ENCODE results near the gene PDE11A. TPM values are rescaled to one million over a fixed set of nuclear protein-coding genes. Genes with fewer than 3 reads are reported as not detected.

The PDE11A gene
- total and polyA plus RNA-seq, 2 experiments from 2014 or later, result 0.08 to 0.73 TPM

GRCh38 chr2:177880285-177880684, 192.3 kb downstream of the PDE11A start (continued):
- TF ChIP-seq, protein P1, sequence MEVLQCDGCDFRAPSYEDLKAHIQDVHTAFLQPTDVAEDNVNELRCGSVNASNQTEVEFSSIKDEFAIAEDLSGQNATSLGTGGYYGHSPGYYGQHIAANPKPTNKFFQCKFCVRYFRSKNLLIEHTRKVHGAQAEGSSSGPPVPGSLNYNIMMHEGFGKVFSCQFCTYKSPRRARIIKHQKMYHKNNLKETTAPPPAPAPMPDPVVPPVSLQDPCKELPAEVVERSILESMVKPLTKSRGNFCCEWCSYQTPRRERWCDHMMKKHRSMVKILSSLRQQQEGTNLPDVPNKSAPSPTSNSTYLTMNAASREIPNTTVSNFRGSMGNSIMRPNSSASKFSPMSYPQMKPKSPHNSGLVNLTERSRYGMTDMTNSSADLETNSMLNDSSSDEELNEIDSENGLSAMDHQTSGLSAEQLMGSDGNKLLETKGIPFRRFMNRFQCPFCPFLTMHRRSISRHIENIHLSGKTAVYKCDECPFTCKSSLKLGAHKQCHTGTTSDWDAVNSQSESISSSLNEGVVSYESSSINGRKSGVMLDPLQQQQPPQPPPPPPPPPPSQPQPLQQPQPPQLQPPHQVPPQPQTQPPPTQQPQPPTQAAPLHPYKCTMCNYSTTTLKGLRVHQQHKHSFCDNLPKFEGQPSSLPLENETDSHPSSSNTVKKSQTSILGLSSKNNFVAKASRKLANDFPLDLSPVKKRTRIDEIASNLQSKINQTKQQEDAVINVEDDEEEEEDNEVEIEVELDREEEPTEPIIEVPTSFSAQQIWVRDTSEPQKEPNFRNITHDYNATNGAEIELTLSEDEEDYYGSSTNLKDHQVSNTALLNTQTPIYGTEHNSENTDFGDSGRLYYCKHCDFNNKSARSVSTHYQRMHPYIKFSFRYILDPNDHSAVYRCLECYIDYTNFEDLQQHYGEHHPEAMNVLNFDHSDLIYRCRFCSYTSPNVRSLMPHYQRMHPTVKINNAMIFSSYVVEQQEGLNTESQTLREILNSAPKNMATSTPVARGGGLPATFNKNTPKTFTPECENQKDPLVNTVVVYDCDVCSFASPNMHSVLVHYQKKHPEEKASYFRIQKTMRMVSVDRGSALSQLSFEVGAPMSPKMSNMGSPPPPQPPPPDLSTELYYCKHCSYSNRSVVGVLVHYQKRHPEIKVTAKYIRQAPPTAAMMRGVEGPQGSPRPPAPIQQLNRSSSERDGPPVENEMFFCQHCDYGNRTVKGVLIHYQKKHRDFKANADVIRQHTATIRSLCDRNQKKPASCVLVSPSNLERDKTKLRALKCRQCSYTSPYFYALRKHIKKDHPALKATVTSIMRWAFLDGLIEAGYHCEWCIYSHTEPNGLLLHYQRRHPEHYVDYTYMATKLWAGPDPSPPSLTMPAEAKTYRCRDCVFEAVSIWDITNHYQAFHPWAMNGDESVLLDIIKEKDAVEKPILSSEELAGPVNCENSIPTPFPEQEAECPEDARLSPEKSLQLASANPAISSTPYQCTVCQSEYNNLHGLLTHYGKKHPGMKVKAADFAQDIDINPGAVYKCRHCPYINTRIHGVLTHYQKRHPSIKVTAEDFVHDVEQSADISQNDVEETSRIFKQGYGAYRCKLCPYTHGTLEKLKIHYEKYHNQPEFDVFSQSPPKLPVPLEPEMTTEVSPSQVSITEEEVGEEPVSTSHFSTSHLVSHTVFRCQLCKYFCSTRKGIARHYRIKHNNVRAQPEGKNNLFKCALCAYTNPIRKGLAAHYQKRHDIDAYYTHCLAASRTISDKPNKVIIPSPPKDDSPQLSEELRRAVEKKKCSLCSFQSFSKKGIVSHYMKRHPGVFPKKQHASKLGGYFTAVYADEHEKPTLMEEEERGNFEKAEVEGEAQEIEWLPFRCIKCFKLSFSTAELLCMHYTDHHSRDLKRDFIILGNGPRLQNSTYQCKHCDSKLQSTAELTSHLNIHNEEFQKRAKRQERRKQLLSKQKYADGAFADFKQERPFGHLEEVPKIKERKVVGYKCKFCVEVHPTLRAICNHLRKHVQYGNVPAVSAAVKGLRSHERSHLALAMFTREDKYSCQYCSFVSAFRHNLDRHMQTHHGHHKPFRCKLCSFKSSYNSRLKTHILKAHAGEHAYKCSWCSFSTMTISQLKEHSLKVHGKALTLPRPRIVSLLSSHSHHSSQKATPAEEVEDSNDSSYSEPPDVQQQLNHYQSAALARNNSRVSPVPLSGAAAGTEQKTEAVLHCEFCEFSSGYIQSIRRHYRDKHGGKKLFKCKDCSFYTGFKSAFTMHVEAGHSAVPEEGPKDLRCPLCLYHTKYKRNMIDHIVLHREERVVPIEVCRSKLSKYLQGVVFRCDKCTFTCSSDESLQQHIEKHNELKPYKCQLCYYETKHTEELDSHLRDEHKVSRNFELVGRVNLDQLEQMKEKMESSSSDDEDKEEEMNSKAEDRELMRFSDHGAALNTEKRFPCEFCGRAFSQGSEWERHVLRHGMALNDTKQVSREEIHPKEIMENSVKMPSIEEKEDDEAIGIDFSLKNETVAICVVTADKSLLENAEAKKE (CRISPR knock-in tag; IDR thresholded peaks at IDR 0.05), result no peak
- TF ChIP-seq ZNF331 (CRISPR knock-in tag; IDR thresholded peaks at IDR 0.05; ENCODE audit: low read depth), result no peak

DNA sequence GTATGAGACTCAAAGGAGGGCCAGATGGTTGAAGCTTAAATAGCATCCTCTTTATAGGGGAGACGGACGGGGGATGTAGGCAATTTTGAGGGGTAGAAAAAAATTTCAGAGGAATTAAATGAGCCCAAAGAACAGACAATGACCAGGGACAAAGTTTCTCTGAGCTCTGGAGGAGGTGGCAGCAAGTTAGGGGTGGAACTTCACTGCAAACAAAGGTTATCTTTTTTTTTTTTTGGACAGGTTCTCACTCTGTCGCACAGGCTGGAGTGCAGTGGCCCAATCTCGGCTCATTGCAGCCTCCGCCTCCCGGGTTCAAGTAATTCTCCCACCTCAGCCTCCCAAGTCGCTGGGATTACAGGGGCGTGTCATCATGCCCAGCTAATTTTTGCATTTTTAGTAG, 195.6 kb downstream of the PDE11A start:
- Mint-ChIP-seq H3K36me3 (ENCODE audit: low read depth) (no peaks in the 10 kb centered on the region), H3K4me1 (no peaks in the 10 kb centered on the region), H3K4me3 (no peak overlapping the region), H3K27me3 (ENCODE audit: insufficient read depth, low read depth, poor library complexity) (no peaks in the 10 kb centered on the region), H3K27ac (no peak overlapping the region), H3K9me3 (no peaks in the 10 kb centered on the region)
- Histone ChIP-seq H3K36me3 (ENCODE audit: insufficient read depth) (no peaks in the 10 kb centered on the region), H3F3A (replicated peaks; ENCODE audit: low read depth) (no peaks in the 10 kb centered on the region), H3K79me2 (replicated peaks; ENCODE audit: insufficient read depth) (no peaks in the 10 kb centered on the region), H3K9me2 (ENCODE audit: insufficient read depth) (peaks cover 9% of the 10 kb centered on the region; the same call in 1 of the 2 replicates), H3K4me3 (no peak overlapping the region), H3K27ac (ENCODE audit: low read depth) (no peak overlapping the region), H4K20me1 (replicated peaks; ENCODE audit: insufficient read depth) (no peaks in the 10 kb centered on the region), H3K4me1 (ENCODE audit: insufficient read depth) (no peaks in the 10 kb centered on the region), H3K4me2 (no peak overlapping the region), H2AFZ (no peak overlapping the region), H3K27me3 (ENCODE audit: insufficient read depth) (no peaks in the 10 kb centered on the region)
- no peak for DNase-seq (ENCODE audit: low spot score)
- TF ChIP-seq ETS1 (IDR thresholded peaks at IDR 0.05), result no peak
- TF ChIP-seq, protein P2, sequence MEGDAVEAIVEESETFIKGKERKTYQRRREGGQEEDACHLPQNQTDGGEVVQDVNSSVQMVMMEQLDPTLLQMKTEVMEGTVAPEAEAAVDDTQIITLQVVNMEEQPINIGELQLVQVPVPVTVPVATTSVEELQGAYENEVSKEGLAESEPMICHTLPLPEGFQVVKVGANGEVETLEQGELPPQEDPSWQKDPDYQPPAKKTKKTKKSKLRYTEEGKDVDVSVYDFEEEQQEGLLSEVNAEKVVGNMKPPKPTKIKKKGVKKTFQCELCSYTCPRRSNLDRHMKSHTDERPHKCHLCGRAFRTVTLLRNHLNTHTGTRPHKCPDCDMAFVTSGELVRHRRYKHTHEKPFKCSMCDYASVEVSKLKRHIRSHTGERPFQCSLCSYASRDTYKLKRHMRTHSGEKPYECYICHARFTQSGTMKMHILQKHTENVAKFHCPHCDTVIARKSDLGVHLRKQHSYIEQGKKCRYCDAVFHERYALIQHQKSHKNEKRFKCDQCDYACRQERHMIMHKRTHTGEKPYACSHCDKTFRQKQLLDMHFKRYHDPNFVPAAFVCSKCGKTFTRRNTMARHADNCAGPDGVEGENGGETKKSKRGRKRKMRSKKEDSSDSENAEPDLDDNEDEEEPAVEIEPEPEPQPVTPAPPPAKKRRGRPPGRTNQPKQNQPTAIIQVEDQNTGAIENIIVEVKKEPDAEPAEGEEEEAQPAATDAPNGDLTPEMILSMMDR (conservative IDR thresholded peaks at IDR 0.05; ENCODE audit: low read depth in 2 of 2), result no peak
- no peak for ATAC-seq
